DOHH2 (cell line): ENCODE results near the gene LTBR.

Source experiments
- H3F3A ChIP-seq: fragments of 200-600 bp; sonication (generic), shearing (Covaris generic); 2 replicates; pipeline ENCODE4 v1.6.0; 2016; ENCODE audit warnings: antibody characterized with exemption, mild to moderate bottlenecking; ENCODE audit not compliant: control insufficient read depth, insufficient read depth
- H3K27ac ChIP-seq: fragments of 200-600 bp; sonication (generic); 2 replicates; pipeline ENCODE4 v1.5.1; 2014; ENCODE audit warnings: low read depth, mild to moderate bottlenecking, low read length, moderate library complexity
- H3K27me3 ChIP-seq: fragments of 200-600 bp; sonication (generic); 2 replicates; pipeline ENCODE4 v1.6.1; 2014; ENCODE audit warnings: mild to moderate bottlenecking, low read length, mixed read lengths; ENCODE audit not compliant: control insufficient read depth
- H3K36me3 ChIP-seq: fragments of 200-600 bp; sonication (generic); 2 replicates; pipeline ENCODE4 v1.6.1; 2014; ENCODE audit warnings: mild to moderate bottlenecking, low read length, moderate library complexity, mixed read lengths; ENCODE audit not compliant: control insufficient read depth
- H3K4me1 ChIP-seq: fragments of 200-600 bp; sonication (generic); 2 replicates; pipeline ENCODE4 v1.6.1; 2014; ENCODE audit warnings: mild to moderate bottlenecking, low read length, mixed read lengths; ENCODE audit not compliant: control insufficient read depth
- H3K4me2 ChIP-seq: fragments of 200-600 bp; sonication (generic); 2 replicates; pipeline ENCODE4 v1.6.0; 2014; ENCODE audit warnings: mild to moderate bottlenecking, low read length, moderate library complexity
- H3K4me3 ChIP-seq: fragments of 200-600 bp; sonication (generic); 2 replicates; pipeline ENCODE4 v1.5.1; 2014; ENCODE audit warnings: mild to moderate bottlenecking, low read length, mixed read lengths
- H3K79me2 ChIP-seq: fragments of 200-600 bp; sonication (generic); 2 replicates; pipeline ENCODE4 v1.6.1; 2014; ENCODE audit warnings: mild to moderate bottlenecking, low read length, mixed read lengths; ENCODE audit not compliant: control insufficient read depth
- H3K9me2 ChIP-seq: fragments of 200-600 bp; sonication (generic); replicated peaks from 2 replicates; pipeline ENCODE4 v1.6.1; 2014; ENCODE audit warnings: mild to moderate bottlenecking, low read length, mixed read lengths; ENCODE audit not compliant: control insufficient read depth
- H3K9me3 ChIP-seq: fragments of 200-600 bp; sonication (generic); 2 replicates; pipeline ENCODE4 v1.6.1; 2014; ENCODE audit warnings: antibody characterized with exemption, low read length, mixed read lengths; ENCODE audit not compliant: control insufficient read depth, insufficient read depth
- H4K20me1 ChIP-seq: fragments of 200-600 bp; sonication (generic); 2 replicates; pipeline ENCODE4 v1.6.0; 2014; ENCODE audit warnings: low read depth, mild to moderate bottlenecking, antibody characterized with exemption, low read length, moderate library complexity; ENCODE audit not compliant: control insufficient read depth, insufficient read depth
- CTCF ChIP-seq: fragments of 200-600 bp; sonication (generic); IDR thresholded peaks from one replicate; pipeline ENCODE4 v1.5.1; 2014; ENCODE audit warnings: antibody characterized with exemption, mild to moderate bottlenecking, low read depth, low read length; ENCODE audit not compliant: poor library complexity, severe bottlenecking
- EZH2phosphoT487 ChIP-seq: fragments of 200-600 bp; sonication (generic); IDR thresholded peaks from 2 replicates; pipeline ENCODE4 v1.6.1; 2017; ENCODE audit warnings: borderline replicate concordance, mild to moderate bottlenecking, antibody characterized with exemption, low read length, moderate library complexity, mixed read lengths

LTBR gene

DNA sequence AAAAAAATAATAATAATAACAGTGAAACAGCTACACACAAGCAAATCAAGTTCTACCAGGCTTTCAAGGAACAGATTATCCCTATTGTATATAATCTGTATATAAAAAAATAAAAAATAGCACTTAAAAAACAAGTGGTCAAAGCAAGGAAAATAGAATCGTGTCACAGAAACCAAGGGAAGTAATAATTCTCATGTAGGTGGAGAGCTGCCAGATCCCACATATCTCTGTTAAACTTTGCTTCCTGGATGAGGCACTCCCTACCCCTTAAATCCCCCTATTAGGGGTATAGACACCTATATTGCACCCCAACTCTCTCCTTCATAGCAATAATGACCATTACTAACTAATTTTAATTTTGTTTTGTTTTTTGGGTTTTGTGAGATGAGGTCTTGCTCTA lies 56.4 kb downstream of the LTBR start:
- H3K9me3 ChIP-seq = no peaks in the 10 kb centered on the region
- H3F3A ChIP-seq = peaks cover 15% of the 10 kb centered on the region
- H3K4me1 ChIP-seq = peaks cover 45% of the 10 kb centered on the region
- H3K27ac ChIP-seq = no peak overlapping the region
- no peaks in the 10 kb centered on the region for H4K20me1 ChIP-seq
- no peaks in the 10 kb centered on the region for H3K9me2 ChIP-seq
- no peak for TF ChIP-seq EZH2phosphoT487
- TF ChIP-seq CTCF = no peak
- peaks cover 2% of the 10 kb centered on the region for H3K36me3 ChIP-seq
- H3K79me2 ChIP-seq = peaks cover 12% of the 10 kb centered on the region
- H3K4me2 ChIP-seq = no peak overlapping the region
- H3K4me3 ChIP-seq = no peak overlapping the region
- H3K27me3 ChIP-seq = no peaks in the 10 kb centered on the region
